Activated CD8-positive, alpha-beta T cell treated with anti-CD3 and anti-CD28 coated beads for 36 hours (primary cell): Measurements from ENCODE around the gene DENND6A. TPM values are rescaled to one million over a fixed set of nuclear protein-coding genes. Genes with fewer than 3 reads are reported as not detected.
A peak's percentile ranks its signal among the peaks of the same experiment; 100 is the strongest.
"Not testable (repeated sequence)": the region's sequence is repeated elsewhere in the genome, so short reads cannot be mapped to it uniquely, and the experiment has no call there.

ENCODE experiments used
- ATAC-seq: fragments of 200-7000 bp; cut with Tn5 transposase; one replicate; pipeline ENCODE4 v1.10.0; 2021; ENCODE audit warnings: mild to moderate bottlenecking, moderate library complexity
- CTCF ChIA-PET: fragments of 350-600 bp; sonication (Branson Sonifier 250); formaldehyde crosslinking; loops from one replicate; lab custom pipeline; 2021; ENCODE audit warnings: antibody characterized with exemption; lab: Charles Lee
- POLR2A ChIA-PET: fragments of 350-600 bp; sonication (Branson Sonifier 250); formaldehyde crosslinking; loops from one replicate; lab custom pipeline; 2021; ENCODE audit warnings: antibody characterized with exemption; lab: Charles Lee
- DNase-seq: peaks from one replicate; pipeline ENCODE4 v3.0.0-alpha.2; 2020
- H3K27ac Mint-ChIP-seq: one replicate; pipeline ENCODE4 v1.8.0; 2021; ENCODE audit warnings: mild to moderate bottlenecking, mixed read lengths
- H3K27me3 Mint-ChIP-seq: one replicate; pipeline ENCODE4 v1.8.0; 2021; ENCODE audit warnings: mixed read lengths
- H3K36me3 Mint-ChIP-seq: one replicate; pipeline ENCODE4 v1.8.0; 2021; ENCODE audit warnings: low read depth, mixed read lengths
- H3K4me1 Mint-ChIP-seq: one replicate; pipeline ENCODE4 v1.8.0; 2021; ENCODE audit warnings: low read depth, mixed read lengths
- H3K4me3 Mint-ChIP-seq: one replicate; pipeline ENCODE4 v1.8.0; 2021; ENCODE audit warnings: mild to moderate bottlenecking, moderate library complexity, mixed read lengths
- H3K9me3 Mint-ChIP-seq: one replicate; pipeline ENCODE4 v1.8.0; 2021; ENCODE audit warnings: mixed read lengths
- intact Hi-C: fragments of 100-400 bp; cut with micrococcal nuclease; formaldehyde crosslinking; loops from one replicate; pipeline ENCODE4 v1.10.0; 2022
- total RNA-seq, 2 experiments: library from RNA; stranded (reverse); gene quantifications; one replicate each; pipeline ENCODE4 v1.2.3, GENCODE V29; 2021
- TF ChIP-seq, protein P1 (sequence below): fragments of 200-600 bp; IDR thresholded peaks from one replicate; pipeline ENCODE4 v1.8.0; 2022; ENCODE audit warnings: antibody characterized with exemption, mild to moderate bottlenecking

DENND6A gene
- total RNA-seq, 2 experiments from 2014 or later, result 10.1 to 13.1 TPM

- ChIA-PET POLR2A (interaction anchor here (0.6 kb wide), 1 partner anchor 1232 kb away, joined by 3 read pairs; no protein-coding TSS in a partner anchor), CTCF (no interaction called here)
- Mint-ChIP-seq H3K9me3 (no peaks in the 10 kb centered on the region), H3K27me3 (peaks cover 2% of the 10 kb centered on the region), H3K4me1 (no peaks in the 10 kb centered on the region), H3K4me3 (no peak overlapping the region), H3K27ac (no peak overlapping the region), H3K36me3 (no peaks in the 10 kb centered on the region)
- TF ChIP-seq, protein P1, sequence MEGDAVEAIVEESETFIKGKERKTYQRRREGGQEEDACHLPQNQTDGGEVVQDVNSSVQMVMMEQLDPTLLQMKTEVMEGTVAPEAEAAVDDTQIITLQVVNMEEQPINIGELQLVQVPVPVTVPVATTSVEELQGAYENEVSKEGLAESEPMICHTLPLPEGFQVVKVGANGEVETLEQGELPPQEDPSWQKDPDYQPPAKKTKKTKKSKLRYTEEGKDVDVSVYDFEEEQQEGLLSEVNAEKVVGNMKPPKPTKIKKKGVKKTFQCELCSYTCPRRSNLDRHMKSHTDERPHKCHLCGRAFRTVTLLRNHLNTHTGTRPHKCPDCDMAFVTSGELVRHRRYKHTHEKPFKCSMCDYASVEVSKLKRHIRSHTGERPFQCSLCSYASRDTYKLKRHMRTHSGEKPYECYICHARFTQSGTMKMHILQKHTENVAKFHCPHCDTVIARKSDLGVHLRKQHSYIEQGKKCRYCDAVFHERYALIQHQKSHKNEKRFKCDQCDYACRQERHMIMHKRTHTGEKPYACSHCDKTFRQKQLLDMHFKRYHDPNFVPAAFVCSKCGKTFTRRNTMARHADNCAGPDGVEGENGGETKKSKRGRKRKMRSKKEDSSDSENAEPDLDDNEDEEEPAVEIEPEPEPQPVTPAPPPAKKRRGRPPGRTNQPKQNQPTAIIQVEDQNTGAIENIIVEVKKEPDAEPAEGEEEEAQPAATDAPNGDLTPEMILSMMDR, result no peak
- ATAC-seq, result no peak
- no peak for DNase-seq
- intact Hi-C loops, result no loop called here
Measured at GRCh38 chr3:57700737-57701136, 7.9 kb upstream of the DENND6A start.

GRCh38 chr3:57699591-57699990 is 6.7 kb upstream of the DENND6A start:
- no peak for DNase-seq
- Mint-ChIP-seq H3K27me3 (no peaks in the 10 kb centered on the region), H3K4me3 (no peak overlapping the region), H3K4me1 (no peaks in the 10 kb centered on the region), H3K36me3 (no peaks in the 10 kb centered on the region), H3K9me3 (no peaks in the 10 kb centered on the region), H3K27ac (no peak overlapping the region)
- TF ChIP-seq, protein P1, result no peak
- ATAC-seq, result no peak
- ChIA-PET POLR2A (no interaction called here), CTCF (no interaction called here)
- intact Hi-C loops, result no loop called here

DNA sequence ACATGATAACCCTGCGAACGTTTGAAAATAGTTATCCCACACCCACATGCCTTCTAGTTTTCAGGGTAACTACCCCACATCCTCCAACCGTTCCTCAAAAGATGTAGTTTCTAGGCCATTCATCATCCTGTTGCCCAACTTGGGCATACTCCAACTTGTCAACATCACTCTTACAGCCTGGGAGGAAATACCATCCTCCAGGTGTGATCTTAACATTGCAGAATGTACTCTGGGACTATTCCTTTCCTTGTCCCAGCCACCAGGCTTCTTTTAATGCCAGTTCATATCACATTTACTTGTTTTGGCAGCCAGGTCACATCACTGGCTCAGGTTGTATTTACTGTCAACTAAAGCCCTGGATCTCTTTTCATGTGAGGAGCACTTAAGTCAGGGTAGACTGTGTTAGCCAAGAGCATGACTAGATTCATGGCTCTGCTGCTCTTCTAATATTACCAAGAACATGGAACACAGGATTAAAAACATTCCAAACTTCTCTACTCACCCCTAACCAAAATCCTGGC is 4.0 kb upstream of the DENND6A start:
- Mint-ChIP-seq H3K36me3 (no peaks in the 10 kb centered on the region), H3K4me3 (no peak overlapping the region), H3K4me1 (peaks cover 4% of the 10 kb centered on the region), H3K27me3 (no peaks in the 10 kb centered on the region), H3K27ac (no peak overlapping the region), H3K9me3 (no peaks in the 10 kb centered on the region)
- POLR2A ChIA-PET, result no interaction called here
- CTCF ChIA-PET, result no interaction called here
- ATAC-seq, result no peak
- intact Hi-C loops, result no loop called here
- no peak for DNase-seq
- TF ChIP-seq, protein P1, result no peak

DNA sequence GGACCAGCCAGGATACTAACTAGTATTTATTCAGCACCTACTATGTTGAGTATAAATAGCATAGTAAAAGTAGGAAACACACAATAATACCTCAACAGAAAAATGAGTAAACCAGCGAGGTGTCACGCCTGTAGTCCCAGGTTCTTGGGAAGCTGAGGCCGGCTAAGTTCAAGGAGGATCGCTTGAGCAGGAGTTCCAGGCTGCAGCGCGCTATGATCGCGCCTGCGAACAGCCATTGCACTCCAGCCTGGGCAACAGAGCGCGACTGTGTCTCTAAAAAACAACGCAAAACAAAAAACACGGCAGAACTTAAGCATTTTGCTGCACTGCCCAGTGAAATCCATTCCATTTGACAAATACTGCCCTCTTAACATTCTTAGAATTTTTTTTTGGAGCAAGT is 1.3 kb upstream of the DENND6A start:
- DNase-seq (no peak), ATAC-seq (no peak)
- POLR2A ChIA-PET, result no interaction called here
- peaks cover 3% of the 10 kb centered on the region for H3K36me3 Mint-ChIP-seq
- H3K27ac Mint-ChIP-seq, result no peak overlapping the region
- no peaks in the 10 kb centered on the region for H3K27me3 Mint-ChIP-seq
- H3K9me3 Mint-ChIP-seq, result no peaks in the 10 kb centered on the region
- CTCF ChIA-PET, result no interaction called here
- intact Hi-C loops, result loop anchor here (5.0 kb wide), 1 partner anchor 97 kb away; the partner anchor contains the start of gene ARF4
- H3K4me1 Mint-ChIP-seq, result peaks cover 23% of the 10 kb centered on the region
- H3K4me3 Mint-ChIP-seq, result peak overlapping the region; percentile 88
- TF ChIP-seq, protein P1, result no peak

- Mint-ChIP-seq H3K4me1 (peaks cover 37% of the 10 kb centered on the region), H3K4me3 (peak overlapping the region; percentile 88), H3K27ac (peak overlapping the region; percentile 90)
- H3K9me3 Mint-ChIP-seq, DNase-seq, ATAC-seq, H3K36me3 Mint-ChIP-seq, H3K27me3 Mint-ChIP-seq, CTCF ChIA-PET: not testable (repeated sequence)
- intact Hi-C loops, result loop anchor here (5.0 kb wide), 1 partner anchor 95 kb away; the partner anchor contains the start of gene ARF4
- POLR2A ChIA-PET, result interaction anchor here (0.7 to 2.6 kb wide), 8 partner anchors 12 to 136 kb away, joined by 3 to 11 read pairs (median 3); partner anchors contain the start of genes ARF4, PDE12 and SLMAP
Measured at GRCh38 chr3:57692133-57692395, 813 bp downstream of the DENND6A start.
